H9 (cell line): ENCODE data around the gene PKNOX2. TPM values are rescaled to one million over a fixed set of nuclear protein-coding genes. Genes with fewer than 3 reads are reported as not detected.

Experiments used
- DNase-seq: peaks from one replicate; pipeline ENCODE4 v3.0.0-alpha.2; 2017
- H2AFZ ChIP-seq: one replicate; pipeline ENCODE4 v1.6.1; 2013; ENCODE audit warnings: mild to moderate bottlenecking, low read length, control low read depth, moderate library complexity
- H2AK5ac ChIP-seq: 2 replicates; pipeline ENCODE4 v1.6.1; 2013; ENCODE audit warnings: low read length, control low read depth, mixed read lengths; ENCODE audit not compliant: insufficient read length
- H2BK120ac ChIP-seq: one replicate; pipeline ENCODE4 v1.6.1; 2013; ENCODE audit warnings: low read depth, mild to moderate bottlenecking, low read length, control low read depth, inconsistent platforms; ENCODE audit not compliant: poor library complexity, severe bottlenecking
- H2BK12ac ChIP-seq: 2 replicates; pipeline ENCODE4 v1.6.1; 2013; ENCODE audit warnings: low read length, control low read depth, mixed read lengths, low read depth; ENCODE audit not compliant: insufficient read length
- H2BK15ac ChIP-seq: 2 replicates; pipeline ENCODE4 v1.6.1; 2013; ENCODE audit warnings: low read depth, low read length, control low read depth
- H2BK20ac ChIP-seq: one replicate; pipeline ENCODE4 v1.6.1; 2013; ENCODE audit warnings: low read depth, mild to moderate bottlenecking, low read length, control low read depth, inconsistent platforms; ENCODE audit not compliant: poor library complexity, severe bottlenecking
- H2BK5ac ChIP-seq: 2 replicates; pipeline ENCODE4 v1.6.1; 2013; ENCODE audit warnings: low read length, control low read depth, mixed read lengths; ENCODE audit not compliant: insufficient read length
- H3K14ac ChIP-seq: 2 replicates; pipeline ENCODE4 v1.6.1; 2013; ENCODE audit warnings: low read length, control low read depth; ENCODE audit not compliant: insufficient read depth
- H3K18ac ChIP-seq: 2 replicates; pipeline ENCODE4 v1.6.1; 2013; ENCODE audit warnings: low read depth, mild to moderate bottlenecking, mixed read lengths, low read length, control low read depth; ENCODE audit not compliant: insufficient read length
- H3K23ac ChIP-seq: 2 replicates; pipeline ENCODE4 v1.6.1; 2013; ENCODE audit warnings: low read length, control low read depth, mixed read lengths, low read depth; ENCODE audit not compliant: insufficient read length
- H3K23me2 ChIP-seq: 2 replicates; pipeline ENCODE4 v1.6.1; 2013; ENCODE audit warnings: low read depth, mild to moderate bottlenecking, mixed read lengths, low read length, control low read depth; ENCODE audit not compliant: insufficient read length, poor library complexity, severe bottlenecking
- H3K27ac ChIP-seq: 2 replicates; pipeline ENCODE4 v1.5.1; 2013; ENCODE audit warnings: low read length, control low read depth, mixed read lengths, low read depth; ENCODE audit not compliant: insufficient read length
- H3K27me3 ChIP-seq: 2 replicates; pipeline ENCODE4 v1.6.1; 2013; ENCODE audit warnings: low read length, control low read depth, inconsistent platforms; ENCODE audit not compliant: insufficient read depth
- H3K4ac ChIP-seq: 2 replicates; pipeline ENCODE4 v1.6.1; 2013; ENCODE audit warnings: low read depth, mild to moderate bottlenecking, control low read depth, inconsistent platforms, low read length, moderate library complexity
- H3K4me1 ChIP-seq: 2 replicates; pipeline ENCODE4 v1.6.1; 2013; ENCODE audit warnings: low read length, control low read depth, inconsistent platforms; ENCODE audit not compliant: insufficient read depth
- H3K4me2 ChIP-seq: 2 replicates; pipeline ENCODE4 v1.6.1; 2013; ENCODE audit warnings: low read length, control low read depth, mixed read lengths; ENCODE audit not compliant: insufficient read length, insufficient read depth
- H3K56ac ChIP-seq: 2 replicates; pipeline ENCODE4 v1.6.1; 2013; ENCODE audit warnings: low read depth, mild to moderate bottlenecking, mixed read lengths, low read length, control low read depth; ENCODE audit not compliant: insufficient read length
- H3K79me1 ChIP-seq: 2 replicates; pipeline ENCODE4 v1.6.1; 2013; ENCODE audit warnings: low read depth, mild to moderate bottlenecking, moderate library complexity, low read length, control low read depth, inconsistent platforms; ENCODE audit not compliant: insufficient read depth, poor library complexity, severe bottlenecking
- H3K79me2 ChIP-seq: 2 replicates; pipeline ENCODE4 v1.6.1; 2013; ENCODE audit warnings: low read length, control low read depth, inconsistent platforms; ENCODE audit not compliant: insufficient read depth
- H3K9ac ChIP-seq: 2 replicates; pipeline ENCODE4 v1.6.1; 2013; ENCODE audit warnings: low read length, control low read depth, mixed read lengths; ENCODE audit not compliant: insufficient read length; ENCODE audit errors: extremely low read depth
- H3K9me3 ChIP-seq: one replicate; pipeline ENCODE4 v1.6.1; 2013; ENCODE audit warnings: low read depth, low read length, inconsistent platforms; ENCODE audit not compliant: control insufficient read depth
- H3T11ph ChIP-seq: one replicate; pipeline ENCODE4 v1.6.1; 2013; ENCODE audit warnings: mild to moderate bottlenecking, low read length, control low read depth, inconsistent platforms
- H4K20me1 ChIP-seq: one replicate; pipeline ENCODE4 v1.6.1; 2013; ENCODE audit not compliant: control insufficient read depth, insufficient read length, insufficient read depth
- H4K5ac ChIP-seq: 2 replicates; pipeline ENCODE4 v1.6.1; 2013; ENCODE audit warnings: low read depth, mild to moderate bottlenecking, mixed read lengths, low read length, control low read depth; ENCODE audit not compliant: insufficient read length
- H4K8ac ChIP-seq: replicated peaks from 2 replicates; pipeline ENCODE4 v1.6.1; 2013; ENCODE audit warnings: low read length, control low read depth, mixed read lengths, low read depth; ENCODE audit not compliant: insufficient read length
- H4K91ac ChIP-seq: 2 replicates; pipeline ENCODE4 v1.6.1; 2013; ENCODE audit warnings: low read depth, mild to moderate bottlenecking, moderate library complexity, mixed read lengths, low read length, control low read depth; ENCODE audit not compliant: insufficient read length
- H3K27ac Mint-ChIP-seq, 3 experiments: 2 replicates in 2 of 3; 3 replicates in 1 of 3; pipeline ENCODE4 v1.8.0; 2020 to 2021; ENCODE audit warnings: mixed read lengths in 3 of 3, mild to moderate bottlenecking in 1 of 3, moderate library complexity in 1 of 3
- H3K27me3 Mint-ChIP-seq: 2 replicates; pipeline ENCODE4 v1.8.0; 2021; ENCODE audit warnings: low read depth, mild to moderate bottlenecking, moderate library complexity, mixed read lengths
- H3K36me3 Mint-ChIP-seq, 3 experiments: 2 replicates in 2 of 3; 3 replicates in 1 of 3; pipeline ENCODE4 v1.8.0; 2020 to 2021; ENCODE audit warnings: low read depth in 3 of 3, mixed read lengths in 3 of 3; ENCODE audit not compliant: insufficient read depth in 1 of 3
- H3K4me1 Mint-ChIP-seq, 2 experiments: 2 replicates each; pipeline ENCODE4 v1.8.0; 2020; ENCODE audit warnings: mixed read lengths in 2 of 2
- H3K4me3 Mint-ChIP-seq, 2 experiments: 2 replicates in 1 of 2; 3 replicates in 1 of 2; pipeline ENCODE4 v1.8.0; 2020 to 2021; ENCODE audit warnings: mild to moderate bottlenecking in 2 of 2, mixed read lengths in 2 of 2, moderate library complexity in 1 of 2
- H3K9me3 Mint-ChIP-seq, 2 experiments: 2 replicates in 1 of 2; 3 replicates in 1 of 2; pipeline ENCODE4 v1.8.0; 2020; ENCODE audit warnings: mild to moderate bottlenecking in 2 of 2, mixed read lengths in 2 of 2, moderate library complexity in 1 of 2
- WGBS: extraction: QIAGEN DNeasy Blood & Tissue Kit; methylation state at CpG from one replicate; pipeline ENCODE4 v1.1.7; 2013; ENCODE audit warnings: missing lambda C conversion rate, low lambda C conversion rate, mixed read lengths; ENCODE audit not compliant: insufficient read length; ENCODE audit errors: extremely low coverage; 5-methylcytosine and 5-hydroxymethylcytosine counted together
- total RNA-seq: library from RNA; stranded (reverse); gene quantifications from 2 replicates; pipeline ENCODE4 v1.2.1, GENCODE V29; 2021
- TF ChIP-seq, protein P1 (sequence below): fragments of 200-600 bp; sonication (generic); conservative IDR thresholded peaks from 3 replicates; pipeline ENCODE4 v1.8.0; 2021; ENCODE audit warnings: antibody characterized with exemption, mild to moderate bottlenecking

Gene PKNOX2
- total RNA-seq, 1 experiment from 2014 or later = 1.3 TPM

DNA sequence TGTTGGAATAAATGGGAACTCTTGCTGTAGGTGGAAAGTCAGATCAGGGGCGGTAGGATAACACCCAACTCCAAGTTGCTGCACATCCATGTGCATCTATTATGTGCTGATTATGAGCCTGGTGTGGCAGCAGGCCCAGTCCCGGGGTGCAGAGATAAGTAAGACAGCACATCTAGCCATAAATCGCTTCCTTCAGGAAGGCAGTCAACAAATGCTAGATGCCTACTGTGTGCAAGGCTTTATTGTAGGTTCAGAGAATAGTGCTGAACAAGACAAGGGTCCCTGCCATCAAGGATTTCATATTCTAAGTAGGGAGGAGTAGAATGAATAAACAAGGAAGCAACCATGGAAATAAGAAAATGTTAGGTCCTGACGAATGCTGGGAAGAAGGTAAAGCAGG, 110.2 kb downstream of the PKNOX2 start:
- H3K18ac ChIP-seq = no peak overlapping the region
- H3K14ac ChIP-seq = no peak overlapping the region
- no CpG with 5 or more reads among the region's 4 CpGs for WGBS
- no peak overlapping the region for H2BK5ac ChIP-seq
- H3K4ac ChIP-seq = no peak overlapping the region
- no peak overlapping the region for H2BK120ac ChIP-seq
- H3K4me2 ChIP-seq = no peak overlapping the region
- DNase-seq = no peak
- H3K56ac ChIP-seq = no peak overlapping the region
- no peaks in the 10 kb centered on the region for H3K9me3 ChIP-seq
- Mint-ChIP-seq H3K27ac (no peak overlapping the region), H3K36me3 (no peaks in the 10 kb centered on the region), H3K9me3 (no peaks in the 10 kb centered on the region), H3K27me3 (peaks cover 1% of the 10 kb centered on the region), H3K4me1 (peaks cover 12 to 18% of the 10 kb centered on the region in 2 experiments), H3K4me3 (no peak overlapping the region)
- H2BK12ac ChIP-seq = no peak overlapping the region
- no peak overlapping the region for H3T11ph ChIP-seq
- no peaks in the 10 kb centered on the region for H4K20me1 ChIP-seq
- TF ChIP-seq, protein P1, sequence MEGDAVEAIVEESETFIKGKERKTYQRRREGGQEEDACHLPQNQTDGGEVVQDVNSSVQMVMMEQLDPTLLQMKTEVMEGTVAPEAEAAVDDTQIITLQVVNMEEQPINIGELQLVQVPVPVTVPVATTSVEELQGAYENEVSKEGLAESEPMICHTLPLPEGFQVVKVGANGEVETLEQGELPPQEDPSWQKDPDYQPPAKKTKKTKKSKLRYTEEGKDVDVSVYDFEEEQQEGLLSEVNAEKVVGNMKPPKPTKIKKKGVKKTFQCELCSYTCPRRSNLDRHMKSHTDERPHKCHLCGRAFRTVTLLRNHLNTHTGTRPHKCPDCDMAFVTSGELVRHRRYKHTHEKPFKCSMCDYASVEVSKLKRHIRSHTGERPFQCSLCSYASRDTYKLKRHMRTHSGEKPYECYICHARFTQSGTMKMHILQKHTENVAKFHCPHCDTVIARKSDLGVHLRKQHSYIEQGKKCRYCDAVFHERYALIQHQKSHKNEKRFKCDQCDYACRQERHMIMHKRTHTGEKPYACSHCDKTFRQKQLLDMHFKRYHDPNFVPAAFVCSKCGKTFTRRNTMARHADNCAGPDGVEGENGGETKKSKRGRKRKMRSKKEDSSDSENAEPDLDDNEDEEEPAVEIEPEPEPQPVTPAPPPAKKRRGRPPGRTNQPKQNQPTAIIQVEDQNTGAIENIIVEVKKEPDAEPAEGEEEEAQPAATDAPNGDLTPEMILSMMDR = no peak
- H2BK20ac ChIP-seq = no peak overlapping the region
- no peaks in the 10 kb centered on the region for H3K79me2 ChIP-seq
- H3K4me1 ChIP-seq = no peaks in the 10 kb centered on the region
- H3K27me3 ChIP-seq = no peaks in the 10 kb centered on the region; the same call in 1 of the 2 replicates
- H2AFZ ChIP-seq = no peak overlapping the region
- no peak overlapping the region for H2BK15ac ChIP-seq
- H3K27ac ChIP-seq = no peak overlapping the region
- no peaks in the 10 kb centered on the region for H3K79me1 ChIP-seq
- H3K23me2 ChIP-seq = no peaks in the 10 kb centered on the region
- no peak overlapping the region for H4K91ac ChIP-seq
- no peak overlapping the region for H3K23ac ChIP-seq
- H4K5ac ChIP-seq = no peak overlapping the region
- no peak overlapping the region for H4K8ac ChIP-seq
- no peak overlapping the region for H2AK5ac ChIP-seq
- H3K9ac ChIP-seq = no peak overlapping the region
